ENCODE results near the gene MRPL45.

- no peak for TF ChIP-seq LARP7 (IDR thresholded peaks at IDR 0.05)
- TF ChIP-seq HNRNPK (IDR thresholded peaks at IDR 0.05; ENCODE audit: low read depth, low read length, poor library complexity, severe bottlenecking): no peak
- TF ChIP-seq CBFB (CRISPR knock-in tag; IDR thresholded peaks at IDR 0.05): no peak
- TF ChIP-seq GABPB1 (CRISPR knock-in tag; IDR thresholded peaks at IDR 0.05): no peak
Measured at GRCh38 chr17:38330941-38331411, 34.0 kb downstream of the MRPL45 start.

Data from K562 (cell line).